ENCODE results near the gene TTC9.

TTC9 gene

DNA sequence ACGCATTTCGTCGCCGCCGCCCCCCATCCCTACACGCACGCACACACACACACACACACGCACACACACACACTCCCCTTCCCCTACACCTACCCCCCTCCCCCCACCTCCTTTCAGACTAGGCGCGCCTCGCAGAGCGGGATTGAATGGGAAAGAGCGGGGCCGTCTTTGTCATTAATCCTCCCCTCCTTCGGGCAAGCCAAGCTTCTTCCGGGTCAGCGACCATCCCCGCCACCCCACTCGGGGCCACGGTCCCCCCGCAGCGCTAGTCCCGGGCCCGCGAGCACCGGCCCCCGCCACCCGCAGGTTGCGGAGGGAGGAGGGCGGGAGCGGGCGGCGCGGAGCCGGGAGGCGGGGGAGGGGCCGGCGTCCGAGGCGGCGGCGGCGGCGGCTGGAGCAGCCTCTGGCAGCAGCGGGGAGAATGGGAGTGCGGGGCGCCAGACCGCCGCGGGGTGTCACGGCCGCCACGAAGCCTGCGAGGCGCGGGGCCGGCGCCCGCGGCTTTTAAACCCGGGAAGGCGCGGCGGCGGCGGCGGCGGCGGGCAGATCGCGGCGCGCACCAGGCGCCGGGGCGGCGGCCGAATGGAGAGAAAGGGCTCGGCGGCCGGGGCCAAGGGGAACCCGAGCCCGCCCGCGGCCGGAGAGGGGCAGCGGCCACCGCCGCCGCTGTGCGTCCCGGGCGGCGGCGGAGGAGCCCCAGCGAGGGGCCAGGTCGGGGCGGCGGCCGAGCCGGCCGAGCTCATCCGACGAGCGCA, at the start of gene TTC9:
Gene TTC9 (plus strand): TSS at position 369 of the 755 bp plus-strand sequence. CDS start 214 bp downstream, at position 583.
- no peak for DNase-seq (ENCODE audit: low read depth in 2 of 2)

DNA sequence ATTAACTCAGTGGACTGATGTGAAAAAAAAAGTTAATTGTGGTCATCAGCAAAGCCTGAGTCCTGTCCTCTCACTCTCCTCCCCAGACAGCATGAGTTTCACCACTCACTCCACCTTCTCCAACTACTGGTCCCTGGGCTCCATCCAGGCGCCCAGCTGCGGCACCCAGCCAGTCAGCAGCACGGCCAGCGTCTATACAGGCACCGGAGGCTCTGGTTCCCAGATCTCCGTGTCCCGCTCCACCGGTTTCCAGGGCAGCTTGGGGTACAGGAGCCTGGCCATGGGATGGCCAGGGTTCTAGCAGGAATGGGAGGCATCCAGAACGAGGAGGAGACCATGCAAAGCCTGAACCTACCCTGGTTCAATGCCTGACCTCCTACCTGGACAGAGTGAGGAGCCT, 47.3 kb upstream of the TTC9 start:
- no peak for DNase-seq (ENCODE audit: low read depth in 2 of 2)

DNA sequence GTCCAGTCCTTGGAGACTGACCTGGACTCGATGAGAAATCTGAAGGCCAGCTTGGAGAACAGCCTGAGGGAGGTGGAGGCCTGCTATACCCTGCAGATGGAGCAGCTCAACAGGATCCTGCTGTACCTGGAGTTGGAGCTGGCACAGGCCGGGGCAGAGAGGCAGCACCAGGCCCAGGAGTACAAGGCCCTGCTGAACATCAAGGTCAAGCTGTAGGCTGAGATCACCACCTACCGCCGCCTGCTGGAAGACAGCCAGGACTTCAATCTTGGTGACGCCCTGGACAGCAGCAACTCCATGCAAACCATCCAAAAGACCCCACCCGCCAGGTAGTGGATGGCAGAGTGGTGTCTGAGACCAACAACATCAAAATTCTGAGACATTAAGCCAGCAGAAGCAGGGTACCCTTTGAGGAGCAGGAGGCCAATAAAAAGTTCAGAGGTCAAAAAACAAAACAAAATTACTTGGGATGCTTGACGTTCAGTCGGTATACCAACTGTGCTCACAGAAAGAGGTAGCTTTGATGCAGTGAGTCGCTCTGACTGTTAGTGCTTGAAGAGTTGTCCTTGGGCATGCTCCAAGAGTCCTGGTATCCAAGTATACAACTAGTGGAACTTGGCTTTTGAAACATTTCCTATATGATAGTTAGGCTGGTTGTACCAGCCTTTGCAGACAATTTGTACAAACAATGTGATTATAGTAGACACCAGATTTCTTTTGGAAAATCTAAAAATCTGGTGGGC, 46.1 kb upstream of the TTC9 start:
- DNase-seq (ENCODE audit: low read depth in 2 of 2) = no peak

DNA sequence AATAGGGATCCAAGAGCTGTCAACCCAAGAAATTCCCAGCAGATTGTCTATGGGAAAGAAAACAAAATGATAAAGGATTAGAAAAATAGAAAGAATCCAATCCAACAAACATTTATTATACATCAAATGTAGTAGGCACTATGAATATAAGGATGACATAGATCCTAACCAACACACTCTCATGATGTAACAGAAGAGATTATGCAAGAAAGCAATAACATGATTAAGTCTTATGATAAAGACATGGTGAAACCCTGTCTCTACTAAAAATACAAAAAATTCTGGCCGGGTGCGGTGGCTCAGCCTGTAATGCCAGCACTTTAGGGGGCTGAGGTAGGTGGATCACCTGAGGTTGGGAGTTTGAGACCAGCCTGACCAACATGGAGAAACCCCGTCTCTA, 44.0 kb upstream of the TTC9 start:
- no peak for DNase-seq (ENCODE audit: low read depth in 2 of 2)

DNA sequence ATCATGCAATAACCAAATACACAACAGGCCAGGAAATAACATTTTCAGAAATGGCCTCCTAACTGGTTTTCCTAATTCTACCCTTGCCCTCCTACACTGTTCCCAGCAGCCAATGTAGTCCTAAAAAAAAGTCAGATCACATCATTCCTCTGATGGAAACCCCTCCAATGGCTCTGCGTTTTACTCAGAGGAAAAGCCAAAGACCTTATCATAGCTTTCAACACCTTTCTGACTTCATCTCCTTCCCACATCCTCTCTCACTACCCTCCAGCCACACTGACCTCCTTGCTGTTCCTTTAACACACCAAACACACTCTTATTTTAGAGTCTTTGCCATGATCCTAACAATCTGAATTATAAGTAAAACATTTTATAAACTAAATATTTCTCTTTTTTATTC, 42.4 kb upstream of the TTC9 start:
- no peak for DNase-seq (ENCODE audit: low read depth in 2 of 2)

DNA sequence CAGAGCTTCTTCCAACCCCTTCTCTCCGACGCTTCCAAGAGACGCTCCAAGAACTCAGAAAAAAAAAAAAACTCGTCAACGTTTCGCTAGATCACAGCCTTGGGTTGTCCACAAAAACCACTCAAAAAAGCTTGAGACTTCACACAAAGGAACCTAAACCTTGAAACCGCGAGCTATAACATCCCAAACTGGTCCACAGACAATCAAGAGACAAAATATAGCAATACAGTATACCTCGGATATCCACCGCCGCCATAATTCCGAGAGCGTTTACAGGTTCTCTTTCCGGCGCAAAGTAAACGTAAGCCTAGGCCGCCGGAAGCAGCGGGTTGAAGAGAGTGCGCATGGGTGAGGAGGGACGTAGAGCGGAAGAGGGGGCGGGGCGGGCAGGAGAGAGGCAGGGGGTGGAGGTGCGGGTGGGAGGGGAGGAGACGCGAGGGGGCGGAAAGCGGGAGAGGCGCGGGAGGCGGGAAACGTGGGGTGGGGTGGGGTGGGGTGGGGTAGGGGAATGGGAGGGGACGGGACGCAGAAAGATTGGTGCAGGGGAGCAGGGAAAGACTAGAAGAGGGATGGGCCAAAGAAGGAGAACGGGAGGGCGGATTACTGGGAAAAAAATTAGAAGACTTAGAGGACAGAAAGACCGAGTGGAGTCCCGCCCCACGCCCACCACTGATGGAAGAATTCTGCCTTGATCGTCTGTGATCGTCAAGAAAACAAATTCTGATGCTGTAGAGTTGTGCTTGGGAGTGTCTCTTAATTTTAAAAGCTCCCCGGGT, 41.1 kb upstream of the TTC9 start, which contains the start of gene MED6:
Gene MED6 (minus strand): TSS at position 274 of the 776 bp plus-strand sequence. CDS start 18 bp downstream, at position 256.
- DNase-seq (ENCODE audit: low read depth in 2 of 2) = peak; percentile 80 to 82

DNA sequence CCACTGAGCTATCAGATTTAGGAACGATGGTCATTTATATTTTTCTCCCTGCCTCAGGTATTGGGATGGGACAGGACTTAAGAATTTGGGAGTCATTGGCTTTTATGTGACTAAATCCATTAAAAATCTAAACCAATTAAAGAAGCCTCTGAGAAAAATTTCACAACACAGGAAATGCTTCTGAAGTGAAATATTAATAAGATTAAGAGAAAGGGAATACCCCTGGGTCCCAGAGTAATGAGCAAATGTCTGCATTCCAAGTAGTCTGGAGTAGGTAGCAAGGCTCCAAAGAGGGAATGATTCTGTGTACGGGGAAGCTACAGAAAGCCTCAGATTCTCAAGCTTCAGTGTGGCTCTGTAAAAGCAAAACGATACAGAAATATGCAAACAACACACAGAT, 40.6 kb upstream of the TTC9 start:
- peak; percentile 28 to 34 for DNase-seq (ENCODE audit: low read depth in 2 of 2)

DNA sequence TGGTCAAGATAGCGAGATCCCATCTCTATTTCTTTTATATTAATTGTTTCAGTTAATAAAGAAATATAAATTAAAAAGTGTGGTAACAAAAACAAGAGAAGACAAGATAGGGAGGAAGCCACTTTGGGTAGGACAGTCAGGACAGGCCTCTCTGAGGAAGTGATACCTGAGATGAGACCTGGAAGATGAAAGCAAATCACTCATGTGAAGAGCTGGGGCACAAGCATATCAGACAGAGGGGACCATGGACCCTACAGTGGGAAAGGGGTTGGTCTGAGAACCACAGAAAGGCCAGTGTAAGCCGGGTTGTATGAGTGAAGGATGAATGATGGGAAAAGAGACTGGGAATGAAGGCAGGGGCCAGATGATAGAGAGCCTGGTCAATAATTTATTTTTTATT, 39.5 kb upstream of the TTC9 start:
- DNase-seq (ENCODE audit: low read depth in 2 of 2) = no peak

DNA sequence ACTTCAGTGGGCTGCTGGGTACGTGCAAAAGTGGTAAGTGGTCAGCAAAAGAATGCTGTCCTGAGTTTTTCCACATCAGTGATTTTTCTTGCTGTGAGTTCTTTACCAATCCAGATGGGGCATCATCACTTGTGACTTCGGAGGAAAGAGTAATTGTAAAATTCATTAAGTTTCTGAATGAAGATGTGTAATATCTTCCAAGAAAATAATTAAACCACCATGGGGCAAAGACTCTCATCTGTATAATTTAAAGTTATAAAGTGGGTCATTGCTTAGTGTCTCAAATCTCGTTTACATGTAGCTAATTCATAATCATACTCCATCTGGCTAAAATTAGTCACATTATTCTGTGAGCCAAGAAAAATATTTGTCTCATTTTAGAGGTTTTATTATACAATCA, 30.5 kb upstream of the TTC9 start:
- DNase-seq (ENCODE audit: low read depth in 2 of 2) = no peak

DNA sequence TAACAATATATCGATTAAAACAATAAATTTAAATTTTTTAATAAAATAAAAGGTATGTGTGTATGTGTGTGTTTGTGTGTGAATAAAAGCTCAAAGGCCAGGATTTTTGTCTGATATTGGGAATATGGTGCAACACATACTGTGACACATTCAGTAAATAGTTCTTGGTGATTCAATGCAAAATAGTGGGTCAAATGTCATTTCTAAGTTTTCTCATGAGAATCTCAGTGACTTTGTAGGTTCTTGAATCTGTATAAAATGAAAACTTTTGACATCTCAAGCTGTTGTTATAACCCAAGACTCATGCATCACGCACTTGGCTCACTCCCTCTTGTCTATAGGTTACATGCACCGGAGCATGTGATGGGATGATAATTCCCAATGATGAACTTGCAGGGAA, 25.1 kb upstream of the TTC9 start:
- DNase-seq (ENCODE audit: low read depth in 2 of 2) = no peak

DNA sequence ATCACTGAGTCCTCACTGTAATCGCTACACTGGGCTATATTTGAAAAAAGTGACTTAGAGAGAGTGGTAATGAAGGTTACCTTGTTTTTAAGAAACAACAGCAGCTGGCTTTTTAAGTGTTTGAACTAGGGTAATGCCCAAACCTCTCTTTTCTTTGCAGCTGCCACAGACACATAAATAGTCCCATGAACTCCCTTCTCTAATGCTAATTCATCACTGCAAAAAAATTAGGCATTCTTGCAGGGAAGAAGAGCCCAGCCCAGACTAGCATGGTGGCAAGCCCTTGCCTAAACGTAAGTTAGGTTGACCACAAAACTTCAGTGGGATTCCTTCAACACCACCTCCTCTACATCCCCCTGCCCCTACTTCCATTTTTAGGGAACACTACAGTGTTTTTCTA, 23.4 kb upstream of the TTC9 start:
- no peak for DNase-seq (ENCODE audit: low read depth in 2 of 2)

DNA sequence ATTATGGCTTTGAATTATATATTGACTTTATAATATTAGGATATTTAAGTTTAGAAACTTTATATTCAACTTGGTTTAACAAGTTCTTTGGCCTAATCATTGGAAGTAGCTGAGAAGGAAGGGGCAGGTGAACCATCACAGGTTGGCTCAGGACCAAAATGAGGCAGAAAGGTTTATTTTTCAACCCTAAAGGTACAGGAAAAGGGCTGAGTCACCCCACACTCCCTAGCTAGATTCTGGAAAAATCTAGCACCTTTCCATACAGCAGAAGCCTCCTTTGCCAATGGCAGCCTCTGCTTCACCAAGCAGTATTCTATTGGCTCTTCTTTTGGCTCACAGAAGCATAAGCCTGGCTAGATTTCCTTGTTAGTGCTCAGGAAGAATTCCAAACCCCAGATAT, 22.0 kb upstream of the TTC9 start:
- no peak for DNase-seq (ENCODE audit: low read depth in 2 of 2)

DNA sequence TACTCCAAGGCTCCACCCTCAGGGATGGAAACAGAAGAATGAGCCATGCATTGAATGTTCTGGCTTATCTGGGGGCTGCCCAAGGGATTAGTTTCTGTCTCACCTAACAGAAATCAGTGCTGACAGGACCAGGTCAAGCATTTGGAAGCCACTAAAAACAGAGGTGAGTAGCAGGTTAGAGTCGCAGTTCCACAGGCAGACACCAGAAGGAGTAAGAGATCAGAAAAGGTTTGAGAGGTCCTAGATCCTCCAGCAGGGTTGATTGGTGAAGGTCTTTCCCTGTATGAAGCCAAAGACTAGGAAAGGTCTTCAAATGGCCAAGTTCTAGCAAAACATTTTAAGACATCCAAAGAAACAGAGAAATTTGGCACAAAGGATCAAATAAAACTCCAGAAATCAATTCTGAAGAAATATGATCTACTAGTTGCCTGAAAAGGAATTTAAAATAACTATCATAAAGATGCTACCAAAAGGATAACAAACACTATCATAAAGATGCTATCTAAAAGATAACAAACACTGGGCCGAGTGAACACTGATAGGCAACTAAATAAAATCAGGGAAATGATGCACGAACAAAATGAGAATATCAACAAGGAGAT, 19.5 kb upstream of the TTC9 start:
- DNase-seq (ENCODE audit: low read depth in 2 of 2) = no peak

DNA sequence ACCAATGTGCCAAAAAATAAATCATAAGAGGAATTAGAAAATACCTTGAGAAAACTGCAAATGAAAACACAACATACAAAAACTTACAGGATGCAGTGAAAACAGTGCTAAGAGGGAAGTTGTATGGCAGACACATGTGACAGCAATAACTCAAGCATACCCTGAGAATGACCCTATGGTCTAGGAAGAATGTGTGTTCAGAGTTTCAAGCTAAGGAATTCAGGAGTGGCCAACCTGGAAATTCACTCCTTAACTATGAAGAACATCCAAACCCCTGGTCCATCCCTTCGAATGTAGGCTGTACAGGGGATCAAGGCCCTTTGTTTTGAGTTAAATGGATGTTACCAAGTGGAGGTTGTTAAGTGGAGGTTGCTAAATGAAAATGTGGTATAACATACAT, 16.7 kb upstream of the TTC9 start:
- no peak for DNase-seq (ENCODE audit: low read depth in 2 of 2)

DNA sequence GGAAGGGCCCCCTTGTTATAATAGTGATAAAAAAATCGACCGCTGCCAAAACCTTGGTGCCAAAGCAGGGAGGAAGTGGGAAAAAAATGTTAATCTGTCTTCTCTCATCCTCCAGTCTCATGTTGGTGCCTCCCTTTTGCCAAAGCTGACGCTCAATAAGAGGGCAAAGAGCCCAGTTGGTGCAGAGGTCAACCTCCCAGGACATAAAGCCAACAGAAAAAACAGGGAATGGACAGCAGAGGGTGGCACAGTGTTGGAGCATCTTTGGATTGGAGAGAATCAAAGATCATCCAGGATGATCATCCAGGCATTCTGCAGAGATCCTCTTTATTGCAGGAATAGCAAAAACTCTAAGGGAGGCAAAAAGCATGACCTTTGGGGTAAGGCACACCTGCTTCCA, 9.8 kb upstream of the TTC9 start:
- no peak for DNase-seq (ENCODE audit: low read depth in 2 of 2)

DNA sequence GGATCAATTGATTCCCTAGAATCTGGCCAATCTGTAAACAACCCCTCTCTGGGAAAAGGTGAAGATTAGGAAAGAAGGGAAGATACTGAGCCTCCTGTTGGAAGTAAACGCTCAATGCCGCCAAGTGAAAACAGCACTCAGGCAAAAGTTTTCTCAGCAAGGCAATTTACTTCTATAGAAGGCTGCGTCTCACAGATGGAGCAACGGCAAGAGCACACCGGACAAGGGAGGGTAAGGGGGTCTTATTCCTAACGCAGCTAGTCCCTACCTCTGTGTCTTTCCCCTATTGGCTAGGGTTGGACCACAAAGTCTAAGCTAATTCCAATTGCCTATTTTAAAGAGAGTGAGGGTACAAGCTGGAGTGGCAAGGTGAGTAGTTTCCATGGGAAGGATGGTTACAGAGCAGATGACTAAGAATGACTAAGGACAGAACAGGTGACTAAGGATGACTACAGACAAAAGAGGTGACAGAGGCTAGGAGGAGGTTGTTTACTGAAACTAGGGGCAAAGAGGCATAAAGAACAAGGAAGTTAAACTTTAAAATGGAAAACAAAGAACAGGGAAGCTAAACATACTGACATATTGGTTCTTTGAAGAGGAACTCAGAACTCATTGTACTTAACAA, 5.6 kb upstream of the TTC9 start:
- no peak for DNase-seq (ENCODE audit: low read depth in 2 of 2)

DNA sequence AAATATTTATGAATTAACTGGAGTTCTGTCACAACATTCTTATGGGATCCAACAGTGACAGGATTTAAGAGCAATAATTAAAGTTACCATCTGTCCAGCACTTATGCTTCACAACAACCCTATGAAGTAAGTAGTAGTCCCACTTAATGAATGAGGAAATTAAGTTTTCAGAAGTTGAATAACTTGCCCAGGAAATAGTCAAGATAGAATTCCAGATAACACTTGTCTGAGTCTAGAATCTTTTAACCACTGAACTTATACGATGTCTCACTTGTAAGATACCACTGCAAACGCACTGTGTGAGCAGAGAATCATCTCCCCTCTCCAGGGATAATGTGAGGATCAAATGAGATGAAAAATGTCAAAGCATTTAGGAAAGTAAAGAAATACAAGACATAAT, 3.3 kb upstream of the TTC9 start:
- DNase-seq (ENCODE audit: low read depth in 2 of 2) = no peak

DNA sequence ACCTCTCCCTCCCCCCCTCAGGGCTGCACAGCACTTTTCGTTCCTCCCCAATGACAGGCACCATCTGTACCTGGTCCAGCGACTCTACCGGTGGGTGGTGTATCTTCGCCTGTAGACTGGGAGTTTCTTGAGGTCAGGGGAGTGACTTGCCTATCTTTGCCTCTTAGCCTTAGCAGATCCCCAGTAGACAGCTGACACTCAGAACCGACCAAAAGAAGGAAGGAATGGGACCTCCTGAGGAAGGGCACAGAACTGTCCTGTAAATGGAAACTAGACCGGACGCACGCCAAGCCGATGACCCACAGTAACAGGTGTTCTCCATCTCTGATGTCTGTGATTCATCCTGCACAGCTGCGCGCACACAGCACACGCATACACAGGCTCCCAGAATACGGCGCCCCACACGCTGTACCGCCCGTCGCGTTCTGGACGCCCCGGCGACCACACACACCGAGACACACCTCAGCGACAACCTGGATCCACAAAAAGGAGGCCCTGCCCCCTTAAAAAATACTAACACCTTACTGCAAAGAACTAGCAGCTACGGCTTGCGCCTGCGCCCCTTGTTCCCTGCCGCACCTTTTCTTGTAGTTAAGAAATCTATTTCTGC, 673 bp upstream of the TTC9 start:
- no peak for DNase-seq (ENCODE audit: low read depth in 2 of 2)

DNA sequence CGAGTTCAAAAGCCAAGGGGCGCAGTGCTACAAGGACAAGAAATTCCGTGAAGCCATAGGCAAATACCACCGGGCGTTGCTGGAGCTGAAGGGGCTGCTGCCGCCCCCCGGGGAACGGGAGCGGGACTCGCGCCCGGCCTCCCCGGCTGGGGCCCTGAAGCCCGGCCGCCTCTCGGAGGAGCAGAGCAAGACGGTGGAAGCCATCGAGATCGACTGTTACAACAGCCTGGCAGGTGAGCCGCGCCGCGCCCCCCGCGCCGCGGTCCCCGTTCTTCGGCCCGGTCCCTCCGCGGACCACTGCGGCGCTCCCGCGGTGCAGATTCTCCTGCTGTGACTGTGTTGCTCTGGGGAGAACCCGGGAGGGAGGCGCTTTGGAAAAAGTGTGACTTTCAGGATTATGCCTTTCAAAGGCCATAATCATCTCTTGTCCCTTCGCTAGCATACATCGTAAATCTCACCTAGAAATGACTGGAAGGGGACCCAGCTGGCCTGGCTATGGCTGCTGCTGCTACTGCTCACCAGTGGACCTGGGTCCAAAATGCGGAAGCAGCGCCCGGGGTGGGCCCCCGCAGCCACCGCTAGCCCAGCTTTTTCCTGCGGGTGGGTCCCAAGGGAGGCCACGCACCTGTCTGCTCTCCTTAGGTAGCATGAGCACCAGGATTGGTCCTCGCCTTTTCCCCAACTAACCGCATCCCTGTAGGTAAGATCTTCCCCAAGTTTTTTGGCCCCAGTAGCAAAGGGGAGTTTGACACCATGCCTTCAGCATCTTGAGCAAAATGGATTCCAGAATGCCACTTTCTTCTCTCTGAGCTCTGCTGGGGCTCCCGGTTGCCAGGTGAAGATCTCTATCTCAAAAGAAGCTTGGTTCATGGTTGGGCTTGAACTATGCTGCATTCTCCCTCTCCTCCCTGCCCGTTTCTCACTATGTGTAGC, 853 bp downstream of the TTC9 start:
- DNase-seq (ENCODE audit: low read depth in 2 of 2) = no peak

DNA sequence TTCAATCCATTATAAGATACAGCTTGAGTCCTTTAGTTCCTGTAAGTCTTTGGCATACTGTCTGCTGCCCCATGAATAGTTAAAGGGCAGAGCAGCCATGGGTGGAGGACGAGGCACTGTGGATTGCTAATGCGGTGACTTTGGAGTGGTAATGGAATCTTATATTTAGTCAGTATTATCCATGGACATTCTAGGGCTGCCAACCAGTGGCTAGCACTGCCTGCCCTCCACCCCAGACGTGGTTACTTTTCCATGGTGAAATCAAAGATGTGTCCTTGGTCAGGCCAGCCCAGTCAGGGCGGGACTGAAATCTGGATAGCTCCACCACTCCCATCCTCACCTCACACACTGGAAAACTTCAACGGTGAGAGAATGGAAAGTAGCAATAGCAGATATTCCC, 2.3 kb downstream of the TTC9 start:
- no peak for DNase-seq (ENCODE audit: low read depth in 2 of 2)

Measured in fibroblast of skin of left biceps (primary cell).